HG02943 (cell line): ENCODE results near the gene PTPRD.
"Not testable (repeated sequence)": the region's sequence is repeated elsewhere in the genome, so short reads cannot be mapped to it uniquely, and the experiment has no call there.

Experiments
- ATAC-seq: cut with Tn5 transposase; IDR thresholded peaks from one replicate; pipeline ENCODE4 v1.9.1; 2021; ENCODE audit warnings: mild to moderate bottlenecking, low read depth, moderate library complexity; ENCODE audit not compliant: unreplicated experiment

Gene PTPRD

DNA sequence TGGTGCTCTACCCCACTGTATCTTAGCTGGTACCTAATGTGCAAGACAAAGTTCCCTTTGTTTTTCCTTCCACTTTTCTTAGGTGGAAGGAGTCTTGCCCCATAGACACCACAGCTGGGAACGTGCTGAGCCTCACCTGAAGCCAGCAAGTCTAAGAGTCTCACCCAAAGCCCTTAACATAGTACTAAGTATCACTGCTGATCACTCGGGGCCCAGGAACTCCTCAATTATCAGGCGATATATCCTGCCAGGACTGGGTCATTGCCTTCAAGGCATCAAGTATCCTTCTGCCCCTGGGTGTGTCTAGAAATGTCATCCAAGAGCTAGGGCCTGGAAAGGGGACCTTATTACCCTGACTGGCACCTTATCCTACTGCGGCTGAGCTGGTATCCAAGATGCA is 123.9 kb downstream of the PTPRD start:
- no peak for ATAC-seq

DNA sequence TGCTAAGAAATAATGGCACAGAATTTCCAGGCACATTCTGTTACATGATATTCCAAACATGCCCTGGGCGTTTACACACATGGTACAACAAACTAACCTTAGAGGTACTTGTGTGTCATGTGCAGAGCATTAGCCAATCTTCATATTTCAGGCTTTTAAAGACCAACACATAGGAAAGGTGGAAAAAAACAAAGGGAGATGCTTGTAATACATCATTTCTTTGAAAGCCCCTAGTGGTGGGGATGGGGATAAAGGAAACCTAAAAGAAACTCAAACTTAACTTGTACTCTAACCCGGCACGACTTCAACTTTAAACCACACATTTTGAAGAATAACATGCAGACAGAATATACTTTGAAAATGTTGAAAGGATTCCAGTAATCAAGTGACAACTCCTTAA is 133.6 kb downstream of the PTPRD start:
- ATAC-seq = no peak

DNA sequence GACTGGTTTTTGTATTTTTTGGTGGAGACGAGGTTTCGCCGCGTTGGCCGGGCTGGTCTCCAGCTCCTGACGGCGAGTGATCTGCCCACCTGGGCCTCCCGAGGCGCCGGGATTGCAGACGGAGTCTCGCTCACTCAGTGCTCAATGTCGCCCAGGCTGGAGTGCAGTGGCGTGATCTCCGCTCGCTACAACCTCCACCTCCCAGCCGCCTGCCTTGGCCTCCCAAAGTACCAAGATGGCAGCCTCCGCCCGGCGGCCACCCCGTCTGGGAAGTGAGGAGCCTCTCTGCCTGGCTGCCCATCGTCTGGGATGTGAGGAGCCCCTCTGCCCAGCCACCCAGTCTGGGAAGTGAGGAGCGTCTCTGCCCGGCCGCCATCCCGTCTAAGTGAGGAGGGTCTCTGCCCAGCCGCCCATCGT is 163.6 kb downstream of the PTPRD start:
- ATAC-seq = not testable (repeated sequence)

DNA sequence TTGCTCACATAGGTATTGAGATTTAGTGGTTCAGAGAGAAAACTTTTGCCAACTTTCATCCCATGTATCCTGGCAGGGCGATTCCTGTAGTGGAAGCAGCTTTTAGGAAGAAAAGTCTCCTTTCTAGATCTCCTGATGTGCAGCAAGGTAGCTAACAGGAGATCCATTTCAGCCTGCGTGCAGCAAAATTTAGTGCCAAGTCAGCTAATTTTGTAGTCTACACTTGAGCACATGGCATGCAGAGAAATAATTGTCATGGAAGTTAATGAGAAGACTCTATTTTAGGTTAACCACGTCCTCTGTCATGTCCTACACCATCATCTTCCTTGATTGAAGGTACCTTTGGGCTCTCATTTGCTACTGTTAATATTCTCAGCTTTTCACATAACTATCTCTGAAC is 165.8 kb downstream of the PTPRD start:
- no peak for ATAC-seq

DNA sequence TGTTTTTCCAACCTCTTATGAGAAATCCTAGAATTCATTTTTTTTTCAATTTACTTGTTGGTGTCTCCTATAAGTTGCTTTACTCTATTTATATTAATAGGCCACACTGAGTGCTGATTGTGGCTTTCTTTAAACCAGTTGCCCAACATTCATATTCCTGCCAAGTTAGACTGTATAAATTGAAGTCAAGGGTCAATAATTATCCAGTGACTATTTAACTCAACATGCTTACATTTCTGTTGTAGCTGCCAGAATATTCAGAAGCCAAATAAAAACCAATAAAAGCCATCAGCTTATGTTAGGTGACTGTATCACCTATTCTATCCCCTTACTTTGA is 169.0 kb downstream of the PTPRD start:
- no peak for ATAC-seq

DNA sequence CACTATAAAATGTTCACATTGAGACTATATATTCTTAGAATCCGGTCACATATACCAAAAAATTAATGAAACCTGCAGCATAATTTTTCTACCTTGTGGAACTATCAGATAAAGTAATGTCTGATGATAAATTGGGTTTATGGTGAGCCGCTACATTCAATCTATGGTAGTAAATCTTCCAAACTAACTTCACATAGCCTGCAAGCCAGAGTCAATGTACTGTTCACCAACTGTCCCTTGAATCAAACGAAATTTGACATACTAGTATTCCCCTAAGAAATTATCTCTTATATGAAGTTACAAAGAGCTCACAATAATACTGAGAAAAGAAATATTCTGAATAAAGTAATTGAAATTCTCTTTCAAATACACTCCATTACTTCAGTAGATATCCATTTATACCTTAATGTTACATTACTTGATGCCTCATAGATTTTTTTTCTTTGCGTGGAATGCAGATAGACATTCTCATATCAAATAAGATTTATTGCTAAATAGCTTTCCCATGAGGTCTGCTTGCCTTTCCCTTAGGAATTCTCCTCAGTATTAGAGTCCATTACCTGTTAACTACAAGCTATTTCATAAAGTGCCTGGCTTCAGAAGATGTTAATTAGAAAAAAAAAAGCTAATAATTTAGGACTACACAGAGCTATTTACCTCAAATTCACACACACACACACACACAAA is 169.5 kb downstream of the PTPRD start:
- ATAC-seq = no peak

DNA sequence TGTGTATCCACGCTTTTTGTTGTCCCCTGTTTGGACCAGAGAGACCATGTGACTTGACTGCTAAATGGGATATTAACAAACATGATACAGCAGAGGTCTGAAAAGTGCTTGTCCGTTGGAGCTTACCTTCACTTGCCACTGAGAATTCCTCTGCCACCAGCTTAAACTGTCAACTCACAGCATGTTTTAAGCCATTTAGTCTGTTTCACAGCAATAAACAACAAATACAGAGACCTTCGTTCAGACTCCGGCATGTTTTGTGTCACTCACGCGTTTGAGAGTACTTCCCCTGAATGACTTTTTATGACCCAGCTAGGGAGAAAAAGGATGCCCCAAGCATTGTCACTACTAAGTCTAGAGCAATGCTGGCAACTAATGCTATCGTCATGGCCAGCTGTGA is 173.8 kb downstream of the PTPRD start:
- ATAC-seq = no peak

DNA sequence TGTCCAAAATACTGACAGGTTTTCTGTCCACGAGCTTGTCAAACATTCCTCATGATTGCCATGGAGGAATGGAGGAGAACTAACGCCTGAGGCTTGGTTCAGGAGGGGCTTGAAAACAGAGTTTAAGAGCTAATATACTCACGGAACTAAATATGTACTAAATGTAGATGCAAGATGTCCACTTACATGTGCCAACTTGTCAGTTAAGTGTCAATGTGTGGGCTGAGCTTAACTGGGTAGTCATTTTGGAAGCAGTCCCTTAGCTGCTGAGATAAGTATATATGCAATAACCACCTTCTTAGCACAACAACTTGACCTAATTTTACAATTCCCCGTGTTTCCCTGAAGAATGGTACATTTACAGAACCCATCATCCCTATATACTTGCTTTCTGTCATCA is 176.0 kb downstream of the PTPRD start:
- ATAC-seq = no peak

DNA sequence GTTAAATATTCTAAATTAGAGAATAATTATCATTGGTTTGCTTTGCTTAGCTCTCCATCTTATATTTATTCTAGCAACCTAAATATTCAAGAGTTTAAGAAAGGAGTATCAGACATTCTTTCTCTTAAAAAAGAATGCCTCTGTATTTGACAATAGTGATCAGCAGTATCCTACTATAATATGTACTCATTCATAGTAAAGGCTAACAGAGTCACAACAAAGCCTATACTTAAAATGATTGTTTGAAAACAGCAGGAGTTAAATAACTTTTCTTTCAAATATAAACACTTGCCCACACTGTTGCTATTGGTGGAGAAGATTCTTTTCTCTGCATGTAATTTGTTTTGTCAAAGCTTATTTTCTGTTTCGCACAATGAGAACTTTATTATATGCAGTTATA is 178.4 kb downstream of the PTPRD start:
- ATAC-seq = no peak

DNA sequence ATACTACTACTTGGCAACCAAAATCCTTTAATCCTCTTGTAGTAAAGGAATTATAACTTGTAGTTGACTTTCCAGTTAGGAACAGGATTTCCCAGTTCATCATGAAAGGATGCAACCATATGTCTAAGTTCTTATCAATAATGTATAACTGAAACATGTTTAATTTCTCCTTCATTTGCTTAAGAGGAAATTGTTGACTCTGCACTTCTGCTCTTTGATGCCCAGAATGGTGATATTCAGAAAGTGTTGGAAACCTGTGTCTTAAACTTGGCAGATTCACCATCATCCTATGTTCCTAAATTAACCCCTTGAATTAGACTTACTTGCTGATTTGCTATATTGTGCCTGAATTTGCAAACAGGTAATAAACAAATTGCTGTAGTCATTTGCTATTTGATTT is 201.5 kb downstream of the PTPRD start:
- no peak for ATAC-seq

DNA sequence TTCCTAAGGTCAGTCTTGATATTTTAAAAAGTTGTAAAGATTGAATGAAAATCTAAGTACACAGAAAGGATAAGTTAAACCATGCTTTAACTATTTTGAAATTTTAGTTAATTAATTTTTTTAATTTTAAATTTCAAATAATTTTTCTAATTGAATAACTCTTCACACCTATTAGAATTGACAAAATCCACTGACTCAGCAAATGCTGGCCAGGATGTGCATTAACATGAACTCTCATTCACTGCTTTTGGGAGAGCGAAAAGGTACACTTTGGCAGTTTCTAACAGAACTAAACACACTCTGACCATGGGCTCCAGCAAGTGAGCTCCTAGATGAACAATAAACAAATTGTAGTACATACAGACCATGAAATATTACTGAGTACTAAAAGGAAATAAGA is 209.5 kb downstream of the PTPRD start:
- ATAC-seq = no peak

DNA sequence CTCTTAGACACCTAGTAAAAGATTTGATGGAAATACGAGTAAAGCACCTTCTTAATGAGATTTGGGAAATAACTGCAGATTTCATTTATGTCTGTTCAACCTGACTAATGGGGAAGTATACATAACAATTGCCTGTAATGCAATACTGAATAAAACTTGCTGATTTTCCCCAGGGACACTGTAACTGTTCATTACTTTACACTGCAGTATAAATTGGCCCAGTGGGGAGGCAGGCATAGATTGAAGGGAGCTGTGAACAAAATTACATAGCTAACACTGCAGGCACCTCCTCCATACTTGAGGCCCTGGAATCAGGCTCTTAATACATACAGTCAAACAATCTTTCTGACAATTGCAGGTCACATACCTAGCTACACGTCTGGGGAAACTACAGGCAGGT is 216.2 kb downstream of the PTPRD start:
- no peak for ATAC-seq

DNA sequence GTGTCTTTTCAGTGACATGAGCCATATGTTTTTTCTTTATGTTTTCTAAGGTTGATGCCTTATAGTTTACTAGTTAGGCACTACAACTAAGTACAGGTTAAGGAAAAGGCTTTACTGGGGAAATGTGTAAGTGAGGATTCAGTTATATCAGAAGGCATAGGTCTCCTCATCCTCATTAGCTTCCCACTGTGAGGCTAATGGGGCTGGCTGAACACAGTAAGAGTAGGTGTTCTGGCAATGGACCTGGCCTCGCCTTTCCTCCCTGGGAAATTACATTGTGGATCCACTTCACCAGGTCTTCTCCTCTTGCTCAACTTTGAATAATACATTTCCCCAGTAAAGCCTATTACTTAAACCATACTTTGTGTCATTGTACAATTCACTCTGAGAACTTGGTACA is 225.5 kb downstream of the PTPRD start:
- ATAC-seq = no peak

DNA sequence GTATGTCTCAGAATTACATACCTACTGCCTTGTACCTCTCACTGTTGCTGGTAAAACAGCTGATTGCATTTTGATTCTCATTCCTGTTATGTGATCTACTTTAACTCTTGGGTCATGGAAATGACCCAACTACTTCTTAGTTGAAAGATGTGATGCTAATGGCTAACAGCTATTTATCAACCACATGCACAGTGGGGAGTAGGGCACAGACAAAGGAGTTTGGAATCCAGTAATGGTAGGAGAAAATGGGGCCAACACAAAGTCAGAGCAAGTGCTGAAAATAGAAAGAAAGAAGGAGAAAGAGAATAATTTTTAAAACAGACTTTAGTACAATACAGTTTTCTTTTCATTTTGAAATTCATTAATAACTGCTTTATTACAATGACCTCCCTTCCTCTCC is 241.0 kb downstream of the PTPRD start:
- no peak for ATAC-seq

DNA sequence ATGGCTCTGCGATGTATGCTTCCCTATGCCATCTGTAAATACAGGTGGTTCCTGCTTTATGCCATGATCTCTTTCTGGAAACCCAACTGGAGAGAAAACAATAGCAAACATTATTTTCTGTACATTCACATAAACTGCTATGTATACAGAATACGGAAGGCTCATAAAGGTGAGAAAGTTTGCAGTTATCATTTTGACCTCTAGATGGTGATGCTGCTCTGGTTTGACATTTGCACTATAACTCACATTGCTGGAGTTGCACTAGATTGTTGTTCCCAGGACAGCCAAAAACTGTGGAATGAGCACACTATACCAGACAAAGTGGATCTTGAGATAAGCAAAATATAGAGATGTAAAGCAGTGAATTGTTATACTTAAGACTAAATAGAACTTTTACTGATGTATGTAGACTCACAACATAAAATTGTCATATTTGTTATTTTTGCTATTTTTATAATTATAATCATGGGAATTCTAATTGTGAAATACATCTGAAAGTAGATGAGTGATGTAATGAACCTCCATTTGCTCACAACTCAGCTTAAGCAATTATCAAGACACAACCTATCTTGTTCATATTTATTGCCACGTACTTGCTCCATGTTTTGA is 246.5 kb downstream of the PTPRD start:
- no peak for ATAC-seq

DNA sequence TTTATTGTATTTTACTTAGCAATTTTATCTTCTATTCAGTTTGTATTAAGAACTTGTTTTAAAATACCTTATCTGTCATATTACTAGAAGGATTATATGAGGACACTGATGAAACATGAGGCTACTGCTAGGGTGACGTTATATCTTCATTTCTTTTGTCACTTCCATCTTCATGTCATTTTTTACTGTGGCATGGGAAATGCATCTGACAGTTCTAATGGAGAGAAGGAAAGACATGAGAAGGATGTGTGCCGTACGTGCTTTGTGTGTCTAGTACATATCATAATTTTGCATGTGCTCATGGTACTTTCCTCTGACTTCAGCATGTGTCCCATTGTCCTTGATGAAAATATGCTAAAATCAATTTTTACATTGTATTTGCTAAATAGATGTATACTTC is 258.2 kb downstream of the PTPRD start:
- ATAC-seq = no peak

DNA sequence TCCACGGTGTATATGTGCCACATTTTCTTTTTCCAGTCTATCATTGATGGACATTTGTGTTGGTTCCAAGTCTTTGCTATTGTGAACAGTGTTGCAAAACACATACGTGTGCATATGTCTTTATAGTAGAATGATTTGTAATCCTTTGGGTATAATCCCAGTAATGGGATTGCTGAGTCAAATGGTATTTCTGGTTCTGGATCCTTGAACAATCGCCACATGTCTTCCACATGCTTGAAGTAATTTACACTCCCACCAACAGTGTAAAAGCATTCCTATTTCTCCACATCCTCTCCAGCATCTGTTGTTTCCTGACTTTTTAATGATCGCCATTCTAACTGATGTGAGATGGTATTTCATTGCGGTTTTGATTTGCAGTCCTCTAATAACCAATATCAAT is 267.2 kb downstream of the PTPRD start:
- ATAC-seq = not testable (repeated sequence)

DNA sequence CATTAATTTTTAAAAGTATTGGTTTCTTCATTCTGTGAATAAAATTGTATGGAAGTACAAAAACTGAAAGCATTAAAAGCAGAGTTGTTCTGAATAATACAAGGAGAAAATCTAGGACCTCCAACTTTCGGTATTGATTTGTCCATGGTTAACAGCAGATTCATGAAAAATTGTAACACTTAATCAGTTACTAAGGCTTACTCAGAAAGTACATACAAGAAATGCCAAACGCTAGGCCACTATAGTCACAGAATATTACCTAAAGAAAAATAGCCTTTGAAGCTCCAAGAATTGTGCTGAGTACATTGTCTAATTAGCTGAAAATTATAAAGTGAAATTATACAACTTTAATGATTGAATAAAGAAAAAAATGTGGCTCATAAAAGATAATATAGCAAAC is 271.7 kb downstream of the PTPRD start:
- no peak for ATAC-seq

DNA sequence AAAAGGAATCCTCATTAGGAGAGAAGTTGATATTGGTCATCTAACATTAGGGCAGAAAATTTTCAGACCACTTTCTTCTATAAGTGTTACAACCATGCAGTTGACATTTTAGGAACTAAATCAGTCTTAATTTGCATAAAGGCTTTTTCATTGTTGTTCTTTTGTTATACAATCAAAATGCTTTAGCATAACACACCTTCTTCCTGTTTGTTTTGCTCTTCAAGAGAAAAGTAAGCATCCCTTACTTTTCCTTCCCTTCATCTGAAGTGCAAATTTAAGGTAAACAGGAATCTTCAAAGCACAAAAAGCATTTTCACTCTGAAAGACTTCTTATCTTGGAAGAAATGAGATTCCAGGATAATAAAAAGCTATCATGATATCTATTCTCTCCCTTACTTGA is 273.6 kb downstream of the PTPRD start:
- ATAC-seq = no peak

DNA sequence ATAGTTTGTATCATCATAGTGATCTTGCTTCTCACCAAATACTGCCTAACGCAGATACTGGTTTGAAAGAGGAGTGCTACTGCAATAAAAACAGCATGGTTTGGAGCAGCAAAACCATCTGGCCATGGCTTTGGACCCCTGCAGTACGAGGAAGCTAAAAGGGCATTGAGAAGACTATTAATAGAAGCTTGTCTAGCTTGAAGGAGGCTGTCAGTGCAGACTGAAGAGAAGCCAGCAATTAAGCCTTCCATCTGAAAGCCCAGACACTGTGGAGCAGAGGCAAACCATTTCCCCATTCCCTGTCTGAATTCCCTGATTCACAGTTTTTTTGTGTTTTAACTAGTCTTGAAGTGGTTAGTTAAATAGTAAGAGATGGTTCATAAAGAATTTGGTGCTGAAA is 281.6 kb downstream of the PTPRD start:
- ATAC-seq = no peak

DNA sequence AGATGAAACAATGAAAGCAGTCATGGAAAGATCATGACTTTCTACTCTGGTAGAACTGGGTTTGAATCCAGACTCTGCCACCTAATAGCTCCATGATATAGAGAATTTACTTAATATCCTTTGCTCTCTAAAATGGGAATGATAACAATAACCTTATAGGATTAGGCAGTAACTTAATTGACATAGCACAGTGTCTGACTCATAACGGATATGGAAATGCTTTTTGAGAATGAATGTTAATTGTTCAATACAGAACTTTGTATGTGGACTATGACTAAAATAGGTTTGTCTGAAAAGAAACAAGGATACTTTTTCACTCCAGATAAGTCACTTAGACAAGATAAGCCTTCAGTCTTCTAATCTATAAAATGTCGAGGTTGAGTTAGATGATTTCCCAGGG is 330.7 kb downstream of the PTPRD start:
- ATAC-seq = no peak

DNA sequence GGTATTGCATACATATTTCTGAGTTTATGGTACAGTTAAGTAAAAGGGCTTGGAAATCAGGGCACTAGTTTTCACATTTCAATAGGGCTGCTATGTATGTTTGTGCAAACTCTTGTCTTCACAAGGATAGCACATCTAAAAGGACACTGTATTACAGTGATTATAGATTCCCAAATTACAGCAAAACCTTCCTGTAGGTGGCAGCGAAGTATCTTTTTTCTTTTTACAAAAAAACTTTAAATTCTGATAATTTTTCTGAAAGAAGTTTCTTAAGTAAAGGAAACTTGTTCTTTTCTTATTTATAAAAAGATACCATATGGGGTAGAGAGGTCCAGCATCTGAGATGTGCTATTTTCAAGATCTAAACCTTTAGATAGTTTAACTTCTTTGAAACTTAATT is 337.8 kb downstream of the PTPRD start:
- ATAC-seq = no peak

DNA sequence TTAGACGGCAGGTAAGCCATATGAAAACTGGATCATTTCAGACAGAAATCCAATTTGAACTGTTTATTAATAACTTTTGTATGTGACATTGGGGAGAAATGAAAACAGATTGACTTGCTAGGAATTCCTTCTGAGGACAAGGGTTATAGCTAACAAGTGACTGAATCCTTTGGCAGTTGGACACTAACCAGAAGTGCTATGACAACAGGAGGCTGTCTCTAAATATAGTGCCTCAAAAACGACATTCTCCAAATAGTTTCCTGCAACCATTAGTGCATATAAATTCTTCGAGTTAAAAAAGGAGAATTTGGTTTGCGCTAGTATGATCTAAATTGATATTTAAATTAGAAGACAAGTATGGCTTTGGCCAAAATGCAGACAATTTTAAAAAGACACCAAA is 338.6 kb downstream of the PTPRD start:
- ATAC-seq = no peak
